Fibroblast of lung (primary cell): ENCODE results near the gene HAL. TPM values are rescaled to one million over a fixed set of nuclear protein-coding genes. Genes with fewer than 3 reads are reported as not detected.

Experiments
- DNase-seq, 2 donors: peaks; one replicate each; pipeline versions ENCODE4 v3.0.0 to v3.0.0-alpha.2; 2010; ENCODE audit warnings: low read depth in 2 of 2
- H2AFZ ChIP-seq: 2 replicates; pipeline ENCODE4 v1.5.1; 2012; ENCODE audit warnings: low read length, control low read depth, inconsistent platforms
- H3K27ac ChIP-seq: 2 replicates; pipeline ENCODE4 v1.5.1; 2011; ENCODE audit warnings: low read length, control low read depth; ENCODE audit not compliant: insufficient read depth
- H3K27me3 ChIP-seq: 2 replicates; pipeline ENCODE4 v1.5.1; 2011; ENCODE audit warnings: mild to moderate bottlenecking, low read length; ENCODE audit not compliant: control insufficient read depth, insufficient read depth
- H3K36me3 ChIP-seq: 2 replicates; pipeline ENCODE4 v1.5.1; 2011; ENCODE audit warnings: low read length; ENCODE audit not compliant: control insufficient read depth, insufficient read depth
- H3K4me1 ChIP-seq: 2 replicates; pipeline ENCODE4 v1.5.1; 2011; ENCODE audit warnings: low read length; ENCODE audit not compliant: control insufficient read depth, insufficient read depth; ENCODE audit errors: extremely low read depth
- H3K4me2 ChIP-seq: 2 replicates; pipeline ENCODE4 v1.5.1; 2011; ENCODE audit warnings: low read length, control low read depth; ENCODE audit not compliant: insufficient read depth; ENCODE audit errors: extremely low read depth
- H3K4me3 ChIP-seq, 4 experiments: fragments of 200-600 bp in 1 of 4; sonication (generic) in 1 of 4; replicated peaks in 1 of 4; 2 replicates each; pipeline ENCODE4 v1.5.1; 2011 to 2016; ENCODE audit warnings: low read length in 4 of 4, low read depth in 3 of 4, mild to moderate bottlenecking in 3 of 4, control low read depth in 2 of 4, inconsistent platforms in 1 of 4, mixed read lengths in 1 of 4; ENCODE audit not compliant: insufficient read depth in 1 of 4; ENCODE audit errors: control extremely low read depth in 1 of 4
- H3K79me2 ChIP-seq: 2 replicates; pipeline ENCODE4 v1.5.1; 2012; ENCODE audit warnings: mild to moderate bottlenecking, low read length, inconsistent platforms; ENCODE audit not compliant: control insufficient read depth, insufficient read depth
- H3K9ac ChIP-seq: 2 replicates; pipeline ENCODE4 v1.5.1; 2011; ENCODE audit warnings: mild to moderate bottlenecking, low read length, control low read depth; ENCODE audit not compliant: insufficient read depth
- H3K9me3 ChIP-seq: 2 replicates; pipeline ENCODE4 v1.5.1; 2012; ENCODE audit warnings: low read depth, low read length; ENCODE audit not compliant: control insufficient read depth, insufficient read depth
- H4K20me1 ChIP-seq: 2 replicates; pipeline ENCODE4 v1.5.1; 2011; ENCODE audit warnings: low read length; ENCODE audit not compliant: control insufficient read depth, insufficient read depth; ENCODE audit errors: extremely low read depth
- CTCF ChIP-seq, 2 donors: IDR thresholded peaks in 1 of 2; conservative IDR thresholded peaks in 1 of 2; 1 replicate in 1 of 2; 2 replicates in 1 of 2; pipeline ENCODE4 v1.5.1; 2011 to 2012; ENCODE audit warnings: low read length in 2 of 2, control low read depth in 1 of 2, inconsistent platforms in 1 of 2, low read depth in 1 of 2, mild to moderate bottlenecking in 1 of 2
- EZH2 ChIP-seq: IDR thresholded peaks from 2 replicates; pipeline ENCODE4 v1.5.1; 2012; ENCODE audit warnings: low read length, control low read depth, mild to moderate bottlenecking; ENCODE audit errors: missing control alignments
- polyA plus RNA-seq, 2 donors: library from polyadenylated mRNA; depleted of rRNA in 1 of 2; stranded (reverse) in 1 of 2; unstranded in 1 of 2; fragments of >200 nt; gene quantifications; 2 replicates each; pipeline ENCODE4 v1.2.1, GENCODE V29; 2011 to 2012; ENCODE audit warnings: missing spikeins in 1 of 2
- total RNA-seq: library from RNA; depleted of rRNA; stranded (reverse); fragments of >200 nt; gene quantifications from 2 replicates; pipeline ENCODE4 v1.2.1, GENCODE V29; 2014

Gene HAL
- total and polyA plus RNA-seq, 2 donors (not counting 1 experiment from before 2014, with no cell fraction given) = 0.02 to 0.17 TPM

GRCh38 chr12:95982602-95983001 lies 13.5 kb downstream of the HAL start:
- TF ChIP-seq EZH2 (no peak), CTCF (conservative IDR thresholded peaks at IDR 0.05 in 1 of 2, IDR thresholded peaks at IDR 0.05 in 1 of 2; ENCODE audit: low read depth in 1 of 2, low read length in 2 of 2) (no peak)
- peaks cover 3% of the 10 kb centered on the region for H3K27me3 ChIP-seq
- no peaks in the 10 kb centered on the region for H4K20me1 ChIP-seq
- H3K9me3 ChIP-seq = no peaks in the 10 kb centered on the region
- H3K36me3 ChIP-seq = no peaks in the 10 kb centered on the region
- H3K27ac ChIP-seq = no peak overlapping the region
- H2AFZ ChIP-seq = no peak overlapping the region
- no peaks in the 10 kb centered on the region for H3K4me1 ChIP-seq
- H3K9ac ChIP-seq = no peak overlapping the region
- DNase-seq = no peak
- H3K79me2 ChIP-seq = no peaks in the 10 kb centered on the region
- H3K4me2 ChIP-seq = no peak overlapping the region
- no peak overlapping the region for H3K4me3 ChIP-seq

- no peaks in the 10 kb centered on the region for H3K36me3 ChIP-seq
- H3K9ac ChIP-seq = no peak overlapping the region
- H2AFZ ChIP-seq = no peak overlapping the region
- no peaks in the 10 kb centered on the region for H3K79me2 ChIP-seq
- DNase-seq = no peak
- H3K27me3 ChIP-seq = peaks cover 3% of the 10 kb centered on the region
- no peaks in the 10 kb centered on the region for H3K4me1 ChIP-seq
- no peak overlapping the region for H3K4me3 ChIP-seq
- TF ChIP-seq CTCF (conservative IDR thresholded peaks at IDR 0.05 in 1 of 2, IDR thresholded peaks at IDR 0.05 in 1 of 2; ENCODE audit: low read depth in 1 of 2, low read length in 2 of 2) = no peak
- no peak for TF ChIP-seq EZH2
- H3K27ac ChIP-seq = no peak overlapping the region
- H4K20me1 ChIP-seq = no peaks in the 10 kb centered on the region
- no peak overlapping the region for H3K4me2 ChIP-seq
- no peaks in the 10 kb centered on the region for H3K9me3 ChIP-seq
These were observed 15.7 kb downstream of the HAL start for GRCh38 chr12:95980437-95980836.

- no peak overlapping the region for H3K4me2 ChIP-seq
- H3K79me2 ChIP-seq = no peaks in the 10 kb centered on the region
- no peaks in the 10 kb centered on the region for H3K9me3 ChIP-seq
- TF ChIP-seq CTCF (conservative IDR thresholded peaks at IDR 0.05 in 1 of 2, IDR thresholded peaks at IDR 0.05 in 1 of 2; ENCODE audit: low read depth in 1 of 2, low read length in 2 of 2) (no peak), EZH2 (no peak)
- no peak overlapping the region for H3K27ac ChIP-seq
- no peak overlapping the region for H3K9ac ChIP-seq
- no peaks in the 10 kb centered on the region for H4K20me1 ChIP-seq
- no peaks in the 10 kb centered on the region for H3K36me3 ChIP-seq
- no peaks in the 10 kb centered on the region for H3K4me1 ChIP-seq
- H2AFZ ChIP-seq = no peak overlapping the region
- no peak for DNase-seq
- H3K4me3 ChIP-seq = no peak overlapping the region
- peaks cover 3% of the 10 kb centered on the region for H3K27me3 ChIP-seq
These were observed 17.4 kb downstream of the HAL start for GRCh38 chr12:95978774-95979173.
